Upper lobe of left lung (tissue), 4 donors: ENCODE data around the gene CTSZ.

Experiments used
- EP300 ChIP-seq, 4 donors: sonication (generic); formaldehyde crosslinking; IDR thresholded peaks; one replicate each; pipeline ENCODE4 v1.5.1; 2017; ENCODE audit warnings: antibody characterized with exemption in 4 of 4, control low read depth in 2 of 4
- POLR2A ChIP-seq, 4 donors: fragments of 450-650 bp; IDR thresholded peaks; one replicate each; pipeline ENCODE4 v1.5.1; 2016 to 2017; ENCODE audit warnings: antibody characterized with exemption in 4 of 4, mild to moderate bottlenecking in 2 of 4
- POLR2AphosphoS5 ChIP-seq, 2 donors: sonication (generic); formaldehyde crosslinking; IDR thresholded peaks; one replicate each; pipeline ENCODE4 v1.5.1; 2017; ENCODE audit warnings: antibody characterized with exemption in 2 of 2
- TF ChIP-seq, protein P1 (sequence below), 6 experiments: fragments of 450-650 bp in 4 of 6; fragments of 200-600 bp in 2 of 6; sonication (generic) in 2 of 6; IDR thresholded peaks; one replicate each; pipeline ENCODE4 v1.5.1; 2016 to 2019; ENCODE audit warnings: antibody characterized with exemption in 6 of 6

DNA sequence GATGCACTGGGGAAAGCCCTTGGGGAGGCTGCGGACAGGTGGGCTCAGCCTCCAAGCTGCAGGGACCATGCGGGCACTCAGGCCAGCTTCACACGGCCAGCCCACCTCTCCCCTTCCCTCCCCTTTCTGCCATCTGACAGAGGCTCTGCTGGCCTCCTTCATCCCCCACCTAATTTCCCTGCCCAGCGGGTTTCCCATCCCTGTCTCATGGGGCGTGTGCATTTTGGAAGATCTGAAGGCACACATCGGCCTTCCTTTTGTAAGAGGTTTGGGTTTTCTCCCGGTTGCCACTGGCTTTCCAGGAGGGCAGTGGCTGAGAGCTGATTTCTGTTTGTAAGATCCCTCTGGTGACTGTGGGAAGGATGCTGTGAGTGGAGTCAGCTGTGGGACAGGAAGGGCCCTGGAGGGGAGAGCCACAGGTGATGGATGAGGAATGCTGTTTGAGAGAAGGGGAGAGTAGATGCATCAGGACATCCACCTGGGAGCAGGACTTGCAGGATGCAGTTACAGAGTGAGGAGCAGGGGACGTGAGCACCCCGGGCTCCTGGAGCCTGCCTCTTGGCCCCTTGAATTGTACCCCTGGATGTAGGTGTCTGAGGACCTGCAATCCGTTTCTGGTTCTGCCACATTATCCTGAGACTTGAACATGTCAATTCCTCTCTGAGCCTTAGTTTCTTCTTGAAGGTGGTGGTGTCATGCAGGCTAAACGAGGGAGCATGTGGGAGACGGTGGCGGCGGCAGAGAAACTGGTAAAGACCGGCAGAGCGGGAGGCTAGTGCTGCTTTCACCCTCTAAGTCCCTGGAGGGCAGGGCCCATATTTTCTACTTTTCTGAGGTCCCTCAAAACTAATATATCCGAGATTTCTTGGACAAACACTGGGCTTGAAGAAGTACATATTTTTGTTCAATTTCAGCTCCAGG, 6.2 kb upstream of the CTSZ start:
- no peak for TF ChIP-seq POLR2A (IDR thresholded peaks at IDR 0.05)
- TF ChIP-seq, protein P1, sequence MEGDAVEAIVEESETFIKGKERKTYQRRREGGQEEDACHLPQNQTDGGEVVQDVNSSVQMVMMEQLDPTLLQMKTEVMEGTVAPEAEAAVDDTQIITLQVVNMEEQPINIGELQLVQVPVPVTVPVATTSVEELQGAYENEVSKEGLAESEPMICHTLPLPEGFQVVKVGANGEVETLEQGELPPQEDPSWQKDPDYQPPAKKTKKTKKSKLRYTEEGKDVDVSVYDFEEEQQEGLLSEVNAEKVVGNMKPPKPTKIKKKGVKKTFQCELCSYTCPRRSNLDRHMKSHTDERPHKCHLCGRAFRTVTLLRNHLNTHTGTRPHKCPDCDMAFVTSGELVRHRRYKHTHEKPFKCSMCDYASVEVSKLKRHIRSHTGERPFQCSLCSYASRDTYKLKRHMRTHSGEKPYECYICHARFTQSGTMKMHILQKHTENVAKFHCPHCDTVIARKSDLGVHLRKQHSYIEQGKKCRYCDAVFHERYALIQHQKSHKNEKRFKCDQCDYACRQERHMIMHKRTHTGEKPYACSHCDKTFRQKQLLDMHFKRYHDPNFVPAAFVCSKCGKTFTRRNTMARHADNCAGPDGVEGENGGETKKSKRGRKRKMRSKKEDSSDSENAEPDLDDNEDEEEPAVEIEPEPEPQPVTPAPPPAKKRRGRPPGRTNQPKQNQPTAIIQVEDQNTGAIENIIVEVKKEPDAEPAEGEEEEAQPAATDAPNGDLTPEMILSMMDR (IDR thresholded peaks at IDR 0.05): no peak
- no peak for TF ChIP-seq POLR2AphosphoS5 (IDR thresholded peaks at IDR 0.05)
- no peak for TF ChIP-seq EP300 (IDR thresholded peaks at IDR 0.05)
